ENCODE measurements around the gene TLE2. TPM values are rescaled to one million over a fixed set of nuclear protein-coding genes. Genes with fewer than 3 reads are reported as not detected.

TLE2 gene
- total RNA-seq, 1 experiment from 2014 or later, result 3.1 TPM

GRCh38 chr19:2997720-2998119 lies 31.4 kb downstream of the TLE2 start:
- Histone ChIP-seq H2AK5ac (ENCODE audit: insufficient read length, low read length) (no peak overlapping the region), H3K4me2 (ENCODE audit: insufficient read depth, insufficient read length, low read length) (no peak overlapping the region), H2BK5ac (ENCODE audit: insufficient read length, low read length) (no peak overlapping the region), H3K56ac (ENCODE audit: insufficient read length, low read depth, low read length) (no peak overlapping the region), H4K91ac (ENCODE audit: insufficient read length, low read depth, low read length) (no peak overlapping the region), H3K4me1 (ENCODE audit: insufficient read depth, low read length) (no peaks in the 10 kb centered on the region), H3K9ac (ENCODE audit: extremely low read depth, insufficient read length, low read length) (no peak overlapping the region), H3K18ac (ENCODE audit: insufficient read length, low read depth, low read length) (no peak overlapping the region), H3K79me2 (ENCODE audit: insufficient read depth, low read length) (no peaks in the 10 kb centered on the region), H3T11ph (ENCODE audit: low read length) (no peak overlapping the region), H2BK15ac (ENCODE audit: low read depth, low read length) (no peak overlapping the region), H3K14ac (ENCODE audit: insufficient read depth, low read length) (no peak overlapping the region), H3K4ac (ENCODE audit: low read depth, low read length) (no peak overlapping the region), H3K9me3 (ENCODE audit: control insufficient read depth, low read depth, low read length) (no peaks in the 10 kb centered on the region), H3K27me3 (ENCODE audit: insufficient read depth, low read length) (no peaks in the 10 kb centered on the region), H2BK12ac (ENCODE audit: insufficient read length, low read depth, low read length) (no peak overlapping the region), H3K23ac (ENCODE audit: insufficient read length, low read depth, low read length) (no peak overlapping the region), H2BK20ac (ENCODE audit: low read depth, low read length, poor library complexity, severe bottlenecking) (no peak overlapping the region), H3K79me1 (ENCODE audit: insufficient read depth, low read depth, low read length, poor library complexity, severe bottlenecking) (no peaks in the 10 kb centered on the region), H2BK120ac (ENCODE audit: low read depth, low read length, poor library complexity, severe bottlenecking) (no peak overlapping the region), H4K20me1 (ENCODE audit: control insufficient read depth, insufficient read depth, insufficient read length) (no peaks in the 10 kb centered on the region), H4K5ac (ENCODE audit: insufficient read length, low read depth, low read length) (no peak overlapping the region), H3K27ac (ENCODE audit: insufficient read length, low read depth, low read length) (no peak overlapping the region), H3K23me2 (ENCODE audit: insufficient read length, low read depth, low read length, poor library complexity, severe bottlenecking) (no peaks in the 10 kb centered on the region), H2AFZ (ENCODE audit: low read length) (no peak overlapping the region), H4K8ac (replicated peaks; ENCODE audit: insufficient read length, low read depth, low read length) (no peak overlapping the region)
- H3K27ac Mint-ChIP-seq, result no peak overlapping the region
- no peak for DNase-seq
- TF ChIP-seq CTCF (conservative IDR thresholded peaks at IDR 0.05), result no peak
- peaks cover 0 to 3% (median 0%) of the 10 kb centered on the region in 3 experiments; a peak in 2 of 7 replicates for H3K36me3 Mint-ChIP-seq (ENCODE audit: insufficient read depth in 1 of 3, low read depth in 3 of 3)
- H3K4me3 Mint-ChIP-seq, result no peak overlapping the region
- peaks cover 0 to 3% of the 10 kb centered on the region in 2 experiments; a peak in 3 of 5 replicates for H3K9me3 Mint-ChIP-seq
- no CpG with 5 or more reads among the region's 13 CpGs for WGBS (ENCODE audit: extremely low coverage, insufficient read length, low lambda C conversion rate)
- H3K4me1 Mint-ChIP-seq, result peaks cover 10 to 26% of the 10 kb centered on the region in 2 experiments
- H3K27me3 Mint-ChIP-seq (ENCODE audit: low read depth), result peaks cover 24% of the 10 kb centered on the region

Data from H9 (cell line).